AG04450 (cell line): ENCODE results near the gene PRKCZ. TPM values are rescaled to one million over a fixed set of nuclear protein-coding genes. Genes with fewer than 3 reads are reported as not detected.

ENCODE experiments used
- CTCF ChIA-PET: fragments of 300-600, 350-600 bp; formaldehyde crosslinking; extraction: SDS; loops from one replicate; lab custom pipeline; 2022; ENCODE audit warnings: antibody characterized with exemption, inconsistent platforms; lab: Charles Lee
- POLR2A ChIA-PET: fragments of 350-600 bp; formaldehyde crosslinking; extraction: SDS; loops from one replicate; lab custom pipeline; 2021; ENCODE audit warnings: antibody characterized with exemption, inconsistent platforms; lab: Yijun Ruan, JAX
- DNase-seq: peaks from one replicate; pipeline ENCODE4 v3.0.0-alpha.2; 2011; ENCODE audit warnings: low read depth, low spot score
- H3K27ac ChIP-seq: one replicate; pipeline ENCODE4 v1.5.1; 2012; ENCODE audit warnings: low read depth, low read length, control low read depth
- H3K27me3 ChIP-seq: one replicate; pipeline ENCODE4 v1.6.0; 2012; ENCODE audit warnings: low read length; ENCODE audit not compliant: control insufficient read depth, insufficient read depth
- H3K4me3 ChIP-seq: 2 replicates; pipeline ENCODE4 v1.5.1; 2011; ENCODE audit warnings: mild to moderate bottlenecking, low read depth, low read length, control low read depth
- H3K9me3 ChIP-seq: 2 replicates; pipeline ENCODE4 v1.5.1; 2012; ENCODE audit warnings: low read length; ENCODE audit not compliant: control insufficient read depth, insufficient read depth
- CTCF ChIP-seq: IDR thresholded peaks from 2 replicates; pipeline ENCODE4 v1.5.1; 2011; ENCODE audit warnings: low read depth, low read length, control low read depth, inconsistent platforms
- polyA plus RNA-seq: library from polyadenylated mRNA; depleted of rRNA; stranded (reverse); fragments of >200 nt; gene quantifications from 2 replicates; pipeline ENCODE4 v1.2.3, GENCODE V29; 2011

PRKCZ gene
- polyA plus RNA-seq, 1 experiment = 3.0 TPM

GRCh38 chr1:2215909-2216766 is 165.9 kb downstream of the PRKCZ start:
- ChIA-PET CTCF (interaction anchor here (0.7 kb wide), 1 partner anchor 21 kb away, joined by 3 read pairs; the partner anchor contains the start of gene FAAP20), POLR2A (interaction anchor here (0.7 kb wide), 1 partner anchor 10 kb away, joined by 13 read pairs; no protein-coding TSS in a partner anchor)
- H3K9me3 ChIP-seq = peaks cover 3% of the 10 kb centered on the region
- no peak for TF ChIP-seq CTCF
- H3K27ac ChIP-seq = no peak overlapping the region
- no peak overlapping the region for H3K4me3 ChIP-seq
- no peaks in the 10 kb centered on the region for H3K27me3 ChIP-seq
- DNase-seq = no peak

GRCh38 chr1:2216767-2217058 is 166.5 kb downstream of the PRKCZ start:
- no peaks in the 10 kb centered on the region for H3K27me3 ChIP-seq
- DNase-seq = no peak
- POLR2A ChIA-PET = interaction anchor here (0.7 kb wide), 1 partner anchor 10 kb away, joined by 13 read pairs; no protein-coding TSS in a partner anchor
- CTCF ChIA-PET = interaction anchor here (0.7 kb wide), 1 partner anchor 22 kb away, joined by 3 read pairs; the partner anchor contains the start of gene FAAP20
- no peak overlapping the region for H3K4me3 ChIP-seq
- TF ChIP-seq CTCF = no peak
- peaks cover 3% of the 10 kb centered on the region for H3K9me3 ChIP-seq
- no peak overlapping the region for H3K27ac ChIP-seq

GRCh38 chr1:2221271-2221670 is 171.1 kb downstream of the PRKCZ start:
- Histone ChIP-seq H3K4me3 (no peak overlapping the region), H3K9me3 (peaks cover 3% of the 10 kb centered on the region; the same call in 1 of the 2 replicates), H3K27me3 (no peaks in the 10 kb centered on the region), H3K27ac (no peak overlapping the region)
- no peak for DNase-seq
- TF ChIP-seq CTCF = no peak
- CTCF ChIA-PET = interaction anchor here (0.6 to 1.4 kb wide), 4 partner anchors 47 to 161 kb away, joined by 3 to 5 read pairs (median 4); no protein-coding TSS in a partner anchor
- POLR2A ChIA-PET = interaction anchor here (0.7 kb wide), 1 partner anchor 9 kb away, joined by 3 read pairs; no protein-coding TSS in a partner anchor

DNA sequence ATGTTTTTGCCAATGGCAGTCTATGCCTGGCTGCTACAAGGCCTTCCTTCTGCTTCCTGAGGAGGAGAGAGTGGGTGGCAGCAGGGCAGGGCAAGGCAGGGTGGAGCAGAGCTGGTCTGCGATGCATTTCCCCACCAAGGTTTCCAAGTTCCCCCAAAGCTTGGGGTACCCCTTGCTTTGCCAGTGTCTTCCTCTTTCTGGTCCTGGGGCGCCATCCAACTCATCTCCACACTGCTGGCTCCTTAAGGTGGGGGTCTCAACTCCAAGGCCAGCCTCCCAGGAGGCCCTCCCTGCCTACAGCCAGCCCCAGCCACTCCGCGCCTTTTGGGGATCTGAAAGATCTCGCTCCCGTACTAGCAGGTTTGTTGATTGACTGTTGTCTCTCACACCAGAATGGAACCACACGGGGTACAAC is 174.0 kb downstream of the PRKCZ start:
- ChIA-PET POLR2A (interaction anchor here (0.6 kb wide), 1 partner anchor 1544 kb away, joined by 4 read pairs; no protein-coding TSS in a partner anchor), CTCF (interaction anchor here (1.0 to 1.3 kb wide), 2 partner anchors 10 to 92 kb away, joined by 3 to 4 read pairs; no protein-coding TSS in a partner anchor)
- Histone ChIP-seq H3K9me3 (peaks cover under 1% of the 10 kb centered on the region), H3K27ac (no peak overlapping the region), H3K4me3 (no peak overlapping the region), H3K27me3 (no peaks in the 10 kb centered on the region)
- TF ChIP-seq CTCF = no peak
- DNase-seq = no peak
